ENCODE measurements around the gene CDK5RAP1. TPM values are rescaled to one million over a fixed set of nuclear protein-coding genes. Genes with fewer than 3 reads are reported as not detected.

CDK5RAP1 gene
- total RNA-seq, 4 donors from 2014 or later: 15.1 to 26.2 (median 17.8) TPM

DNA sequence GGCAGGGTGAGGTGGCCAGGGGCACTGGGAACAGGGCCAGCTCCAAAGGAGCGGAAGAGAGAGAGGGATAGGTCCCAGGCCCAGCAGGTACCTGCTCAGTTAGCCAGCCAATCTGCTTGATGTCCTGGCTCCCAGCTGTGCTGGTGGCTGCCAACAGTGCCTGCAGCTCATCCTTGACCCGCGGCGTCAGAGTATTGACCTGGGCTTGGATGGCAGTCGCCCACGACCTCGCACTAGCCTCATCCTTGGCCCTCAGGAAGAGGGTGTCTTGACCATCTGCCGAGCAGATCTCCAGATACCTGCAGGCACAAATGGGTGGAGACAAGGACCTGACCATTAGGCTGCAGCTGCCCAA, 11.1 kb upstream of the CDK5RAP1 start:
- TF ChIP-seq, protein P1, sequence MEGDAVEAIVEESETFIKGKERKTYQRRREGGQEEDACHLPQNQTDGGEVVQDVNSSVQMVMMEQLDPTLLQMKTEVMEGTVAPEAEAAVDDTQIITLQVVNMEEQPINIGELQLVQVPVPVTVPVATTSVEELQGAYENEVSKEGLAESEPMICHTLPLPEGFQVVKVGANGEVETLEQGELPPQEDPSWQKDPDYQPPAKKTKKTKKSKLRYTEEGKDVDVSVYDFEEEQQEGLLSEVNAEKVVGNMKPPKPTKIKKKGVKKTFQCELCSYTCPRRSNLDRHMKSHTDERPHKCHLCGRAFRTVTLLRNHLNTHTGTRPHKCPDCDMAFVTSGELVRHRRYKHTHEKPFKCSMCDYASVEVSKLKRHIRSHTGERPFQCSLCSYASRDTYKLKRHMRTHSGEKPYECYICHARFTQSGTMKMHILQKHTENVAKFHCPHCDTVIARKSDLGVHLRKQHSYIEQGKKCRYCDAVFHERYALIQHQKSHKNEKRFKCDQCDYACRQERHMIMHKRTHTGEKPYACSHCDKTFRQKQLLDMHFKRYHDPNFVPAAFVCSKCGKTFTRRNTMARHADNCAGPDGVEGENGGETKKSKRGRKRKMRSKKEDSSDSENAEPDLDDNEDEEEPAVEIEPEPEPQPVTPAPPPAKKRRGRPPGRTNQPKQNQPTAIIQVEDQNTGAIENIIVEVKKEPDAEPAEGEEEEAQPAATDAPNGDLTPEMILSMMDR (IDR thresholded peaks at IDR 0.05): no peak
- DNase-seq (ENCODE audit: low spot score) (no peak), ATAC-seq (ENCODE audit: low FRiP score) (no peak)

DNA sequence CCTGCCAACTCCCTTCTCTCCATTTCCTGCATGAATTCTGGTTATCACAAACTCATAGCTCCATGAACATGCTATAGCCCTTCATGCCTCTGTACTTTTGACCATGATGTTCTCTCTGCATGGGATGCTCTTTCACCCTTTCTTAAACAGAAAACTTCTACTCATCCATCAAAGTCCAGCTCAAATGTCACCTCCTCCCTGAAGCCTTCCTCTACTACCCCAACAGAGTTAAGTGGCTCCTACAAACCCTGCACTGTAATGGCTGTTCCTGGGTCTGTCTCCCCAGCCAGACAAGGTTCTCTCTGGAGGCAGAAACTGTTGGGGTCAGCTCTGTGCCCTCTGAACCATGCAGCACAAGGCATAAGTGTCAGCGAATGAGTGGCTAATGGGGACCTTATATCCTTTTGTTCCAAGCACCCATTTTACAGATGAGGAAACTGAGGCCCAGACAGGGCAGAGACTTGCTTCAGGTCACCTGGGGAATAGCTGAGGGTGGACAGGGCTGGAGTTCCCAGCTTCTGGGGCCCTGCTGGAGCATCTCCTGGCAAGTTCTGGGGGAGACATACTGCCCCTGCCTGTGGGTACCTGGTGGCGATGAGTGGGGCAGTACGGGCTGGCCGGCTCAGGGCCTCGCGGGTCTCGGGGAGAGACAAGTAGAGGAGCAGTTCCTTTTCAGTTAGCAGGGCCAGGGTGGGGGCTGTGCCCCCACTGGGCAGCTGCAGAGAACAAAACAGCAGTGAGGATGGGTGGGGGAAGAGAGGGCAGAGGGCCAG, 10.6 kb upstream of the CDK5RAP1 start:
- ATAC-seq (ENCODE audit: low FRiP score) (no peak), DNase-seq (ENCODE audit: low spot score) (no peak)
- TF ChIP-seq, protein P1 (IDR thresholded peaks at IDR 0.05): no peak

DNA sequence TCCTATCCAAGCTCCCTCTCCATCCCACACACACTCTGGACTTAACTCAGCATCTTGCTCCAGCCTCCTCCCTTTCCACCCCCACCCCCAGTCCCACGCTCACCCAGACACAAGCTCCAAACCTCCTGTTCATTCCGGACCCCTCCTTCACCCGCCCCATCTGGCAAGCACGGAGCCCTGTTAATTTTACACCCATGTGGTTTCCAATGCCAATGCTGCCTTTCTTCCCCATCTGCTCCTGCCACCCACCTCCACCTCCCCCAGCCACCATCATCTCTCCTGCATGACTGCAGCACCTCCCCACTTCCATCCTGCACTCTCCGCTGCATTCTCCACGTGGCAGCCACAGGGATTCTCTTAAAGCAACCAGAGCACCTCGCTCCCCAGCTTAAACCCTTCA, 9.9 kb upstream of the CDK5RAP1 start:
- TF ChIP-seq, protein P1 (IDR thresholded peaks at IDR 0.05): no peak
- ATAC-seq (ENCODE audit: low FRiP score): no peak
- no peak for DNase-seq (ENCODE audit: low spot score)

DNA sequence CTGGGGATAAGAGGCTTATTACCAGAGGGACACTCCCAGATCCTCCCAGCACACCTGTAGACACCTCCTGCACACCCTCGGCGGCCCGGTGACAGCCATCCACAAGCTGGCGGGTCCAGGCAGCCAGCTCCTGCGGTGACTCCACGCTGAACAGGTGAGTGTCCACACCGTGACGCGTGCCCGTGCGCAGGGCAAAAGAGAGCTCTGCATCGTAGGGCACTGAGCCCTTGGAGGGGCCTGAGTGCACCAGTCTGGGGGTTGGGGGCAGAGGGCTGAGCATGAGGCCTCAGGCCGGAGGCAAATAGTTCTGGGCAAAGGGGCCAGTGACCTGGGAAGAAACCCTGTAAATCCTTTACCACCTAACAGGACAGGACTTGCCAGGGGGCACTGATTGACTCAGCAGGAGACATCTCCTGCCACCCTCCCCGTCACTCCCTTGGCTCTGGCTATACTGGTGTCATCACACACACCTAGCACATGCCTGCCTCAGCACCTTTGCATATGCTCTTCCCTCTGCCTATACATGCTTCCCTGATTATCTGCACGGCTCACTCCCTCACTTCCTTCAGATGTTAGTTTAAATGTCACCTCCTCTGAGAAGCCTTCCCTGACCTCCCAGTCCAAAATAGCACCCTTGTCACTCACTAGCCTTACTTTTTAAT, 8.9 kb upstream of the CDK5RAP1 start:
- no peak for DNase-seq (ENCODE audit: low spot score)
- TF ChIP-seq, protein P1 (IDR thresholded peaks at IDR 0.05): no peak
- ATAC-seq (ENCODE audit: low FRiP score): no peak

DNA sequence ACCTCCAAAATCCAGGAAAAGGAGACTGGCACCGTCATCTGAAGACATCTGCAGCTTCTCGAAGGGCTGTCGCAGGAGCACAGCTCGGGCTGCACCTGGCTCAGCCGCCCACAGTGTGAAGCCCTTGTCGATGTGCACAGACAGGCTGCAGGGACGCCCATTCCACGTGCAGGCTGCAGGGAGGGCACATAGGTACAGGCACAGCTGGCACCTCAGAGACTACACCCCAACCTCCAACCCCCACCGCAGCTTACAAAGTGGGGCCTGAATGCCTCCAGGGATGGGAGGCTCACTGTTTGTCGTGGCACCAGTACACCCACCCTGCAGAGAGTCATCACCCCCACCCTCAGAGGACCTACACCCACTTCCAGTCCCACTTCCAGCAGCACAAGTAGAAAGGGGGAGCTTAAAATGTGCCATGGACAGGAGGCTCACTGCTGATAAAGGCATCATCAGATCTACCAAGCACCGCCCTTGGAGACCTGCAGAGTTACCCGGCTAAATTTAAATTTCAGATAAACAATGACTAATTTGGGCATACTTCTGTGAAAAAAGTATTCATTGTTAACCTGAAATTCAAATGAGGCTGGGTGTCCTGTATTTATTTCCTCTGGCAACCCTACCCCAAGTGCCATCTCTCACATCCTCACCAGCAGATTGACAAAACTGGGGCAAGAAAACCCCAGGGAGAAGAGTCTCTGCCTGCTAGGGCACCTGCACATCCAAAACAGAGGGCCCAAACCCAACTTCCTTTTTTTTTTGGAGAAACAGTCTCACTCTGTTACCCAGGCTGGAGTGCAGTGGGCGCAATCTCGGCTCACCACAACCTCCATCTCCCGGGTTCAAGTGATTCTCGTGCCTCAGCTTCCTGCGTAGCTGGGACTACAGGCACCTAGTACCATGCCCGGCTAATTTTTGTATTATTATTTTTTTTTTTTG, 7.7 kb upstream of the CDK5RAP1 start:
- TF ChIP-seq, protein P1 (IDR thresholded peaks at IDR 0.05): no peak
- no peak for ATAC-seq (ENCODE audit: low FRiP score)
- DNase-seq (ENCODE audit: low spot score): no peak

DNA sequence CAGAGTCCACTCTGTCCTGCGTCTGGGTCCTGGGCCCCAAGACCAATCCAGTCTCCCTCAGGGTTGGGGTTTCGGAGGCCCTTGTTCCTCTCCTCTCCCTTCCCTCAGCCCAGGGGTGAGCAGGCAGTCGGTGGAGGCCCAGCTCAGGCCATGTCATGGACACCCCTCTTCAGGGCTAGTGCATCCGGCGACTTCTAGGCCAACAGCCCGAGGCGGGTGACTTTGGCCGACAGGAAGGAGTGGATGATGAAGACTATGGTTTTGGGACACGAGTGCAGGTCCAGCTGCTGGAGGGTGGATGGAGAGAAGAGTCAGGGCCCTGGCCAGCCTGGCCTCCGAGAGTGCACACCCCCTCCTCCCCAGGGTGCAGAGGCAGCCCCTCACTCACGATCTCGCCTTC, 7.0 kb upstream of the CDK5RAP1 start:
- DNase-seq (ENCODE audit: low spot score): no peak
- TF ChIP-seq, protein P1 (IDR thresholded peaks at IDR 0.05): no peak
- no peak for ATAC-seq (ENCODE audit: low FRiP score)

All from omental fat pad (tissue), 4 donors.